CD8-positive, alpha-beta memory T cell (primary cell): ENCODE measurements around the gene NDUFA3. TPM values are rescaled to one million over a fixed set of nuclear protein-coding genes. Genes with fewer than 3 reads are reported as not detected.
A peak's percentile ranks its signal among the peaks of the same experiment; 100 is the strongest.
"Not testable (repeated sequence)": the region's sequence is repeated elsewhere in the genome, so short reads cannot be mapped to it uniquely, and the experiment has no call there.

Experiments used
- CTCF ChIA-PET: fragments of 350-600 bp; sonication (Branson Sonifier 250); formaldehyde crosslinking; loops from one replicate; lab custom pipeline; 2021; ENCODE audit warnings: antibody characterized with exemption; lab: Charles Lee
- POLR2A ChIA-PET: fragments of 350-600 bp; sonication (Branson Sonifier 250); formaldehyde crosslinking; loops from one replicate; lab custom pipeline; 2021; ENCODE audit warnings: antibody characterized with exemption; lab: Charles Lee
- DNase-seq, 5 donors: peaks; one replicate each; pipeline versions ENCODE4 v3.0.0 to v3.0.0-alpha.2; 2020 to 2022; ENCODE audit warnings: mixed read lengths in 1 of 5
- H3K27ac ChIP-seq: one replicate; pipeline ENCODE4 v1.7.0; 2013; ENCODE audit warnings: low read depth, mild to moderate bottlenecking, low read length, moderate library complexity
- H3K27me3 ChIP-seq: 2 replicates; pipeline ENCODE4 v1.7.0; 2013; ENCODE audit warnings: low read length, mild to moderate bottlenecking; ENCODE audit not compliant: insufficient read depth, poor library complexity, severe bottlenecking
- H3K36me3 ChIP-seq: 2 replicates; pipeline ENCODE4 v1.7.0; 2013; ENCODE audit warnings: mild to moderate bottlenecking, low read length, moderate library complexity; ENCODE audit not compliant: insufficient read depth
- H3K4me1 ChIP-seq: 2 replicates; pipeline ENCODE4 v1.7.0; 2013; ENCODE audit warnings: mild to moderate bottlenecking, low read length, moderate library complexity; ENCODE audit not compliant: insufficient read depth
- H3K4me3 ChIP-seq: 2 replicates; pipeline ENCODE4 v1.7.0; 2013; ENCODE audit warnings: mild to moderate bottlenecking, low read length
- H3K9me3 ChIP-seq: 2 replicates; pipeline ENCODE4 v1.7.0; 2013; ENCODE audit warnings: mild to moderate bottlenecking, low read length
- H3K27ac Mint-ChIP-seq, 8 donors: one replicate each; pipeline ENCODE4 v1.8.0; 2020 to 2021; ENCODE audit warnings: mixed read lengths in 8 of 8, mild to moderate bottlenecking in 6 of 8, inconsistent platforms in 3 of 8, moderate library complexity in 3 of 8
- H3K27me3 Mint-ChIP-seq, 2 donors: one replicate each; pipeline ENCODE4 v1.8.0; 2020 to 2021; ENCODE audit warnings: mixed read lengths in 2 of 2, mild to moderate bottlenecking in 1 of 2, moderate library complexity in 1 of 2
- H3K36me3 Mint-ChIP-seq, 3 donors: one replicate each; pipeline ENCODE4 v1.8.0; 2020 to 2021; ENCODE audit warnings: mixed read lengths in 3 of 3, inconsistent platforms in 1 of 3, mild to moderate bottlenecking in 1 of 3
- H3K4me1 Mint-ChIP-seq, 3 donors: one replicate each; pipeline ENCODE4 v1.8.0; 2020 to 2021; ENCODE audit warnings: mixed read lengths in 3 of 3, inconsistent platforms in 1 of 3, mild to moderate bottlenecking in 1 of 3
- H3K4me3 Mint-ChIP-seq, 7 donors: one replicate each; pipeline ENCODE4 v1.8.0; 2020 to 2021; ENCODE audit warnings: mixed read lengths in 7 of 7, mild to moderate bottlenecking in 6 of 7, moderate library complexity in 4 of 7, inconsistent platforms in 2 of 7
- H3K9me3 Mint-ChIP-seq, 5 donors: one replicate each; pipeline ENCODE4 v1.8.0; 2020 to 2022; ENCODE audit warnings: mixed read lengths in 5 of 5, mild to moderate bottlenecking in 3 of 5, moderate library complexity in 2 of 5, inconsistent platforms in 1 of 5
- polyA plus RNA-seq: library from polyadenylated mRNA; unstranded; fragments of 300-500 nt; fragmentation: Illumina TruSeq; gene quantifications from one replicate; pipeline ENCODE4 v1.2.3, GENCODE V29; 2021
- total RNA-seq, 2 experiments: library from RNA; stranded (reverse); gene quantifications; one replicate each; pipeline ENCODE4 v1.2.3, GENCODE V29; 2021

Gene NDUFA3
- total and polyA plus RNA-seq, 3 experiments from 2014 or later = 117 to 506 (median 124) TPM

- H3K27ac ChIP-seq, H3K36me3 ChIP-seq, H3K4me3 ChIP-seq, H3K36me3 Mint-ChIP-seq, DNase-seq, H3K9me3 Mint-ChIP-seq, H3K27me3 ChIP-seq, CTCF ChIA-PET, POLR2A ChIA-PET, H3K27me3 Mint-ChIP-seq, H3K4me3 Mint-ChIP-seq, H3K9me3 ChIP-seq: not testable (repeated sequence)
- Mint-ChIP-seq H3K4me1 (peaks cover 22 to 39% (median 37%) of the 10 kb centered on the region in 3 donors), H3K27ac (peak overlapping the region in 1 of 8 donors; percentile 4)
- H3K4me1 ChIP-seq = peaks cover 23% of the 10 kb centered on the region
These were observed 2.8 kb upstream of the NDUFA3 start for GRCh38 chr19:54099903-54100255.

DNA sequence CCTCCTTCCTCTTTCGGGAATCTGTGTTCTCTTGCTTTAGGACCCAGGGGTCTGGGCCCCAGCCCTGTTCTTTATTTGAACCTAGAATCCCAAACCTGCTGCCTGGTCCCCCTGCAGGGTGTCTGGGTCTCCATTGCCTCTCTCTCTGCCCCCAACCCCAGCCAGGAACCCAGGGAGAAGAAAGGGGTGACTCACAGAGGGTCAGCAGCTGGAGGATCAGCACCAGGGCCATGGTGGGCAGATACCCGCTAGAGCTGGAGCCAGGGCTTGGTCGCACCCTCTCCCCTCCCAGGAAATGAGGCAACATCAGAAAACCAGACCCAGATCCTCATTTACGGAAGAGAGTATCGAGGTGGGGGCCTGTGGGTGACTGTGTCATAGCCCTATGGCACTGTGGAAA lies 2.1 kb upstream of the NDUFA3 start, which contains the start of gene OSCAR:
Gene OSCAR (minus strand): TSS at position 243 of the 400 bp plus-strand sequence. CDS start 11 bp downstream, at position 232.
- H3K36me3 Mint-ChIP-seq = peaks cover 0 to 15% (median 0%) of the 10 kb centered on the region in 3 donors
- H3K9me3 Mint-ChIP-seq = peaks cover 0 to 2% (median 0%) of the 10 kb centered on the region in 5 donors
- Histone ChIP-seq H3K4me3 (no peak within 1 kb of the TSS), H3K27ac (no peak within 1 kb of the TSS), H3K4me1 (peaks cover 23% of the 10 kb centered on the region), H3K9me3 (no peaks in the 10 kb centered on the region), H3K36me3 (no peaks in the 10 kb centered on the region), H3K27me3 (no peaks in the 10 kb centered on the region)
- H3K4me3 Mint-ChIP-seq = peak within 1 kb of the TSS in 5 of 7 donors; percentile 2 to 90 (median 57)
- DNase-seq = no peak
- peaks cover 0 to 2% of the 10 kb centered on the region in 2 donors for H3K27me3 Mint-ChIP-seq
- ChIA-PET POLR2A (no interaction called here), CTCF (no interaction called here)
- peak within 1 kb of the TSS in 7 of 8 donors; percentile 47 to 82 (median 73) for H3K27ac Mint-ChIP-seq
- peaks cover 22 to 44% (median 38%) of the 10 kb centered on the region in 3 donors for H3K4me1 Mint-ChIP-seq

GRCh38 chr19:54104998-54105715 lies 2.5 kb downstream of the NDUFA3 start:
- H3K27ac ChIP-seq = no peak overlapping the region
- peaks cover 12% of the 10 kb centered on the region for H3K36me3 ChIP-seq
- H3K9me3 ChIP-seq = no peaks in the 10 kb centered on the region
- Mint-ChIP-seq H3K27me3 (no peaks in the 10 kb centered on the region), H3K4me1 (peaks cover 22 to 37% (median 30%) of the 10 kb centered on the region in 3 donors), H3K27ac (peak overlapping the region in 1 of 8 donors; percentile 75), H3K36me3 (peaks cover 0 to 57% (median 0%) of the 10 kb centered on the region in 3 donors), H3K9me3 (no peaks in the 10 kb centered on the region), H3K4me3 (peak overlapping the region in 6 of 7 donors; percentile 23 to 86 (median 39))
- DNase-seq = no peak
- ChIA-PET POLR2A (interaction anchor here (1.0 kb wide), 1 partner anchor 10 kb away, joined by 4 read pairs; the partner anchor contains the start of genes PRPF31 and TFPT), CTCF (no interaction called here)
- no peaks in the 10 kb centered on the region for H3K27me3 ChIP-seq
- peaks cover 11% of the 10 kb centered on the region for H3K4me1 ChIP-seq
- H3K4me3 ChIP-seq = no peak overlapping the region

GRCh38 chr19:54105796-54106195 lies 3.1 kb downstream of the NDUFA3 start:
- H3K4me1 Mint-ChIP-seq = peaks cover 25 to 38% (median 32%) of the 10 kb centered on the region in 3 donors
- peaks cover 12% of the 10 kb centered on the region for H3K36me3 ChIP-seq
- H3K9me3 Mint-ChIP-seq = no peaks in the 10 kb centered on the region
- H3K27ac Mint-ChIP-seq = no peak overlapping the region
- H3K27ac ChIP-seq = no peak overlapping the region
- peaks cover 11% of the 10 kb centered on the region for H3K4me1 ChIP-seq
- no peaks in the 10 kb centered on the region for H3K27me3 ChIP-seq
- H3K4me3 Mint-ChIP-seq = peak overlapping the region in 4 of 7 donors; percentile 24 to 86 (median 54)
- no peak for DNase-seq
- no peaks in the 10 kb centered on the region for H3K9me3 ChIP-seq
- no peaks in the 10 kb centered on the region for H3K27me3 Mint-ChIP-seq
- ChIA-PET POLR2A (no interaction called here), CTCF (no interaction called here)
- H3K36me3 Mint-ChIP-seq = peaks cover 0 to 62% (median 0%) of the 10 kb centered on the region in 3 donors
- H3K4me3 ChIP-seq = no peak overlapping the region

- Mint-ChIP-seq H3K4me1 (peaks cover 23 to 36% (median 29%) of the 10 kb centered on the region in 3 donors), H3K9me3 (no peaks in the 10 kb centered on the region), H3K36me3 (peaks cover 0 to 65% (median 0%) of the 10 kb centered on the region in 3 donors), H3K4me3 (peak overlapping the region in 1 of 7 donors; percentile 40), H3K27ac (peak overlapping the region in 1 of 8 donors; percentile 27), H3K27me3 (no peaks in the 10 kb centered on the region)
- Histone ChIP-seq H3K4me1 (peaks cover 11% of the 10 kb centered on the region), H3K27me3 (no peaks in the 10 kb centered on the region), H3K9me3 (no peaks in the 10 kb centered on the region), H3K36me3 (peaks cover 12% of the 10 kb centered on the region), H3K4me3 (no peak overlapping the region), H3K27ac (no peak overlapping the region)
- POLR2A ChIA-PET = no interaction called here
- DNase-seq = no peak
- CTCF ChIA-PET = interaction anchor here (2.5 kb wide), 1 partner anchor 9 kb away, joined by 5 read pairs; the partner anchor contains the start of genes PRPF31 and TFPT
These were observed 4.1 kb downstream of the NDUFA3 start for GRCh38 chr19:54106716-54107115.

DNA sequence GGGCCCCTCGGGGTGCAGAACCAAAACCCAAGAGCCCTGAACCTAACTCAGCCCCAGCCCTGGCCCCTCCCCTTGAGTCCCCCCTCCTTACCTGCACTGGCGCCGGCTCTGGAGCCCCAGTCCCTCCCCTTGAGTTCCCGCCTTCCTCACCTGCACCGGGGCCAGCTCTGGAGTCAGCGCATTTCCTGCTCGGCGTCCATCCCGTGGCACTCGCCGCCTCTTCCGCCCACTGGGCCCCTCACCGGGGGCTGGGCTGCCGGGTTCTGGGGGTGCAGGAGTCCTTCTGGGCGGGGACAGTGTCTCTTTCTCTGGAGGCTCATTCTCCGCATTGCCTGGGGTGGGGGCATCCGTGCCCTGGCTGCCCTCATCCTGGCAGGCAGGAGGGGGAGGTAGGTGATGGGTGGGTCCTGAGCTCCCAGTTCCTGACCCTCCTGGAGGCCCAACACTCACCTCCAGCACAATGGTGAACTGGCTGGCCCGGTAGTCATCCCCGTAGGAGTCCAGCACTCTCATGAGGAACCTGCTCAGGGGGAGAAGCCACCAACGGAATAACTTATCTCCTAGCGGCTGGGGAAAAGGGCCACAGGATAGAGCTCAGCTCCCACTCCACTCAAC lies 5.3 kb downstream of the NDUFA3 start:
- Mint-ChIP-seq H3K4me3 (no peak overlapping the region), H3K4me1 (peaks cover 17 to 29% (median 23%) of the 10 kb centered on the region in 3 donors), H3K27me3 (no peaks in the 10 kb centered on the region), H3K27ac (peak overlapping the region in 2 of 8 donors; percentile 12 to 93), H3K36me3 (peaks cover 0 to 64% (median 1%) of the 10 kb centered on the region in 3 donors), H3K9me3 (no peaks in the 10 kb centered on the region)
- Histone ChIP-seq H3K4me1 (peaks cover 7% of the 10 kb centered on the region), H3K4me3 (no peak overlapping the region), H3K27me3 (no peaks in the 10 kb centered on the region), H3K9me3 (no peaks in the 10 kb centered on the region), H3K36me3 (peaks cover 12% of the 10 kb centered on the region), H3K27ac (no peak overlapping the region)
- CTCF ChIA-PET = interaction anchor here (2.5 kb wide), 1 partner anchor 8 kb away, joined by 5 read pairs; the partner anchor contains the start of genes PRPF31 and TFPT
- POLR2A ChIA-PET = no interaction called here
- DNase-seq = peak in 1 of 5 donors; percentile 35

GRCh38 chr19:54108496-54108895 lies 5.8 kb downstream of the NDUFA3 start:
- H3K4me1 ChIP-seq = peaks cover 2% of the 10 kb centered on the region
- no peak overlapping the region for H3K27ac ChIP-seq
- Mint-ChIP-seq H3K9me3 (no peaks in the 10 kb centered on the region), H3K4me1 (peaks cover 15 to 30% (median 23%) of the 10 kb centered on the region in 3 donors), H3K4me3 (peak overlapping the region in 1 of 7 donors; percentile 13), H3K27ac (no peak overlapping the region), H3K27me3 (no peaks in the 10 kb centered on the region), H3K36me3 (peaks cover 0 to 67% (median 1%) of the 10 kb centered on the region in 3 donors)
- peaks cover 12% of the 10 kb centered on the region for H3K36me3 ChIP-seq
- no peaks in the 10 kb centered on the region for H3K9me3 ChIP-seq
- no peak overlapping the region for H3K4me3 ChIP-seq
- DNase-seq = no peak
- no peaks in the 10 kb centered on the region for H3K27me3 ChIP-seq
- POLR2A ChIA-PET = no interaction called here
- CTCF ChIA-PET = interaction anchor here (2.5 kb wide), 1 partner anchor 8 kb away, joined by 5 read pairs; the partner anchor contains the start of genes PRPF31 and TFPT
